ENCODE data around the gene CARD19. TPM values are rescaled to one million over a fixed set of nuclear protein-coding genes. Genes with fewer than 3 reads are reported as not detected.

Gene CARD19
- total and polyA plus RNA-seq, 2 experiments from 2014 or later = 36.8 to 48.3 TPM

DNA sequence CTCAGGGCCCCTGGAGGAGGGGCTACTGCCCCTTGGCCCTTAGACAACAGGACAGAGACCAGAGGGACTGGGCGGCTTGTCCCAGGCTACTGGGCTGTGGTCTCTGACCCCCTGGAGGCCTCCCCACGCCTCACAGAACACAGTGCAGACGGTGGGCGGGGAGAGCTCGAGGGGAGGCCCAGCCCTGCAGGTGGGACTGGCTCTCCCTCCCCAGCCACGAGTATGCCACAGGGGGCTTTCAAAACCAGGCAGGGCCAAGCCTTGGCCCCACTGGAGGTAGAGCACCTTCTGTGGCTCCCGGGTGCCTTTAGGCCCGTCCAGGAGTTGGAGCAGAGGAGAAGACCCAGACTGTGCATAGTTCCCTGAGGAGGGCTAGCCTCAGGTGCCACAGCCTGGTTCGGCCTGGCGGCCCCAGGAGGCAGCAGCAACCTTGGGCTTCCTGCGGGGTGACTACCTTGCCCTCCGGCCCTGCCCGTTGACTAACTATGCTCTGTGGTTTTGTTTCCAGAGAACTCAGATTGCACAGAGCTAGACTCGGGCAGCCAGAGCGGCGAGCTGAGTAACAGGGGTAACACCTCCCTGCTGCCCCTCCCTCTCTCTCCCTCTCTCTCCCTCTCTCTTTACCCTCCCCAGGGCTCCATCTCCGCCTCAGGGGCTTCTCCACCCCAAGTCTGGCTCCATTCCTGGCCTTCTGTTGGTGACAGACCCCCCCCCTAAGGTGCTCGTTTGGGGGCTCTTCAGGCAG lies 15.5 kb downstream of the CARD19 start (continued):
- no peak for TF ChIP-seq STAT1 (IDR thresholded peaks at IDR 0.05; ENCODE audit: unreplicated experiment)
- TF ChIP-seq ZNF331 (CRISPR knock-in tag; IDR thresholded peaks at IDR 0.05; ENCODE audit: low read depth) = no peak
- TF ChIP-seq ZNF114 (CRISPR knock-in tag; IDR thresholded peaks at IDR 0.05) = no peak
- TF ChIP-seq CREB1 (CRISPR knock-in tag; IDR thresholded peaks at IDR 0.05; ENCODE audit: low read depth) = no peak

DNA sequence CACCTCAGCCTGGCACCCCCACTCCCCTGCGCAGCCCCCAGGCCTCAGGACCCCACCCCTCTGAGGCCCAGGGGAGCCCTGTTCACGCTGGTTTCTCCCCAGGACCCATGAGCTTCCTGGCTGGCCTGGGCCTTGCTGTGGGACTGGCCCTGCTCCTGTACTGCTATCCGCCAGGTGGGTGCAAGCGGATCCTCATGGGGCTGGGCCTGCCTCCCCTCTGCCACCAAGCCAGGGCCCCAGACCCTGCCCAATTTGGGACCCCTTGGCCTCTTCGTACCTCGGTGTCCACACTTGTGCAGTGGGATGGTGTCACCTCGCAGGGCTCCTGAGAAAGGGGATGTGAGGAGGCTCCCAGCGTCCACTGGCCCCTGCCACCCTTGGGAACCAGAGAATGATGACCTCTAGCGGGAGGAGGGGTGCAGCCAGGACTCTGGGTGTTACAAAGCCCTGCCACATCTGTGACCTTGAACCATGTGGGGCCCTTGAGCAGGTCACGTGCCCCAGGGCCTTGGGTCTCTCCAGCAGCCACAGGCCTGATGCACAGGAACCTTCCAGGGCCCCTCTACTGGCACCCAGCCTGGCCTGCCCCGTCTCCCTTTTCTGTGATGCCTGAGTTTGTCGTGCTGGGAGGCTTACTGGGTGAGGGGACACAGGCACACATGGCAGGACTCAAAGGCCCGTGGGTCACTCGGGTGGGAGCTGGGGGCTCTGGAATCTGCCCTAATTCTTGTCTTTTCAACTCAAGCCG lies 16.3 kb downstream of the CARD19 start:
- no peak overlapping the region for H3K27ac Mint-ChIP-seq
- peaks cover 6% of the 10 kb centered on the region for H3K27me3 Mint-ChIP-seq (ENCODE audit: insufficient read depth, low read depth, poor library complexity)
- Histone ChIP-seq H3F3A (replicated peaks; ENCODE audit: low read depth) (no peaks in the 10 kb centered on the region), H3K27ac (ENCODE audit: low read depth) (no peak overlapping the region), H3K9me2 (ENCODE audit: insufficient read depth) (no peaks in the 10 kb centered on the region), H2AFZ (no peak overlapping the region), H3K36me3 (ENCODE audit: insufficient read depth) (no peaks in the 10 kb centered on the region), H3K4me2 (no peak overlapping the region), H3K4me3 (no peak overlapping the region), H3K79me2 (replicated peaks; ENCODE audit: insufficient read depth) (no peaks in the 10 kb centered on the region), H3K4me1 (ENCODE audit: insufficient read depth) (peaks cover 10% of the 10 kb centered on the region), H3K27me3 (ENCODE audit: insufficient read depth) (no peaks in the 10 kb centered on the region), H4K20me1 (replicated peaks; ENCODE audit: insufficient read depth) (peaks cover 4% of the 10 kb centered on the region; the same call in 1 of the 2 replicates)
- no peak for TF ChIP-seq EZH2phosphoT487 (IDR thresholded peaks at IDR 0.05; ENCODE audit: unreplicated experiment)
- ATAC-seq = no peak
- no peak for DNase-seq (ENCODE audit: low spot score)
- H3K36me3 Mint-ChIP-seq (ENCODE audit: low read depth) = peaks cover 4% of the 10 kb centered on the region; the same call in 1 of the 3 replicates
- H3K4me1 Mint-ChIP-seq = peaks cover 16% of the 10 kb centered on the region
- H3K9me3 Mint-ChIP-seq = no peaks in the 10 kb centered on the region
- H3K4me3 Mint-ChIP-seq = no peak overlapping the region

DNA sequence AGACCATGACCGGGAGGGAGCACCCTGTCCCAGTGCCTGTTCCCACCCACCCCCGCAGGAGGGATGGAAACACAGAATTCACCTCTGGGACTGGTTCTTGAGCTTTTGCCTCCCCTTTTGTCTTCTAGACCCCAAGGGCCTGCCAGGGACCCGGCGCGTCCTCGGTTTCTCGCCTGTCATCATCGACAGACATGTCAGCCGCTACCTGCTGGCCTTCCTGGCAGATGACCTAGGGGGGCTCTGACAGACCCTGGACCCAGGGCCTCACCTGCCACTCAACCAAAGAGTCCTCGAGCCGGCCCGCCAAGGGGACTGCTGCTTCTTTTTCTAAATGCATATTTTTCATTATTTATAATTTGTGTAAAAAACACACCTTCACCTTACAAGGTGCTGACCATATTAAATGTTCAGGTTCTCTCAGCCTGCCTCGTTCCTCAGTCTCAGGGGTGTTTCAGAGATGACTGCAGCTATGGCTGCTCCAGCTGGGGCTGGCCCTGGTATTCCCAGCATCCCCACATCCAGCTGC lies 16.9 kb downstream of the CARD19 start:
- H3K27me3 Mint-ChIP-seq (ENCODE audit: insufficient read depth, low read depth, poor library complexity) = peaks cover 6% of the 10 kb centered on the region
- no peak overlapping the region for H3K27ac Mint-ChIP-seq
- peaks cover 4% of the 10 kb centered on the region; the same call in 1 of the 3 replicates for H3K36me3 Mint-ChIP-seq (ENCODE audit: low read depth)
- peaks cover under 1% of the 10 kb centered on the region; the same call in 1 of the 2 replicates for H4K20me1 ChIP-seq (replicated peaks; ENCODE audit: insufficient read depth)
- no peak overlapping the region for H3K4me2 ChIP-seq
- ATAC-seq = no peak
- no peak overlapping the region for H2AFZ ChIP-seq
- H3F3A ChIP-seq (replicated peaks; ENCODE audit: low read depth) = no peaks in the 10 kb centered on the region
- H3K27me3 ChIP-seq (ENCODE audit: insufficient read depth) = no peaks in the 10 kb centered on the region
- H3K9me2 ChIP-seq (ENCODE audit: insufficient read depth) = no peaks in the 10 kb centered on the region
- H3K4me3 ChIP-seq = no peak overlapping the region
- no peak overlapping the region for H3K4me3 Mint-ChIP-seq
- H3K27ac ChIP-seq (ENCODE audit: low read depth) = no peak overlapping the region
- peaks cover 10% of the 10 kb centered on the region for H3K4me1 ChIP-seq (ENCODE audit: insufficient read depth)
- no peaks in the 10 kb centered on the region for H3K9me3 Mint-ChIP-seq
- no peaks in the 10 kb centered on the region for H3K79me2 ChIP-seq (replicated peaks; ENCODE audit: insufficient read depth)
- no peak for DNase-seq (ENCODE audit: low spot score)
- H3K4me1 Mint-ChIP-seq = peaks cover 16% of the 10 kb centered on the region
- no peaks in the 10 kb centered on the region for H3K36me3 ChIP-seq (ENCODE audit: insufficient read depth)
- TF ChIP-seq, protein P1, sequence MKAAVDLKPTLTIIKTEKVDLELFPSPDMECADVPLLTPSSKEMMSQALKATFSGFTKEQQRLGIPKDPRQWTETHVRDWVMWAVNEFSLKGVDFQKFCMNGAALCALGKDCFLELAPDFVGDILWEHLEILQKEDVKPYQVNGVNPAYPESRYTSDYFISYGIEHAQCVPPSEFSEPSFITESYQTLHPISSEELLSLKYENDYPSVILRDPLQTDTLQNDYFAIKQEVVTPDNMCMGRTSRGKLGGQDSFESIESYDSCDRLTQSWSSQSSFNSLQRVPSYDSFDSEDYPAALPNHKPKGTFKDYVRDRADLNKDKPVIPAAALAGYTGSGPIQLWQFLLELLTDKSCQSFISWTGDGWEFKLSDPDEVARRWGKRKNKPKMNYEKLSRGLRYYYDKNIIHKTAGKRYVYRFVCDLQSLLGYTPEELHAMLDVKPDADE (IDR thresholded peaks at IDR 0.05) = no peak
- TF ChIP-seq, protein P2, sequence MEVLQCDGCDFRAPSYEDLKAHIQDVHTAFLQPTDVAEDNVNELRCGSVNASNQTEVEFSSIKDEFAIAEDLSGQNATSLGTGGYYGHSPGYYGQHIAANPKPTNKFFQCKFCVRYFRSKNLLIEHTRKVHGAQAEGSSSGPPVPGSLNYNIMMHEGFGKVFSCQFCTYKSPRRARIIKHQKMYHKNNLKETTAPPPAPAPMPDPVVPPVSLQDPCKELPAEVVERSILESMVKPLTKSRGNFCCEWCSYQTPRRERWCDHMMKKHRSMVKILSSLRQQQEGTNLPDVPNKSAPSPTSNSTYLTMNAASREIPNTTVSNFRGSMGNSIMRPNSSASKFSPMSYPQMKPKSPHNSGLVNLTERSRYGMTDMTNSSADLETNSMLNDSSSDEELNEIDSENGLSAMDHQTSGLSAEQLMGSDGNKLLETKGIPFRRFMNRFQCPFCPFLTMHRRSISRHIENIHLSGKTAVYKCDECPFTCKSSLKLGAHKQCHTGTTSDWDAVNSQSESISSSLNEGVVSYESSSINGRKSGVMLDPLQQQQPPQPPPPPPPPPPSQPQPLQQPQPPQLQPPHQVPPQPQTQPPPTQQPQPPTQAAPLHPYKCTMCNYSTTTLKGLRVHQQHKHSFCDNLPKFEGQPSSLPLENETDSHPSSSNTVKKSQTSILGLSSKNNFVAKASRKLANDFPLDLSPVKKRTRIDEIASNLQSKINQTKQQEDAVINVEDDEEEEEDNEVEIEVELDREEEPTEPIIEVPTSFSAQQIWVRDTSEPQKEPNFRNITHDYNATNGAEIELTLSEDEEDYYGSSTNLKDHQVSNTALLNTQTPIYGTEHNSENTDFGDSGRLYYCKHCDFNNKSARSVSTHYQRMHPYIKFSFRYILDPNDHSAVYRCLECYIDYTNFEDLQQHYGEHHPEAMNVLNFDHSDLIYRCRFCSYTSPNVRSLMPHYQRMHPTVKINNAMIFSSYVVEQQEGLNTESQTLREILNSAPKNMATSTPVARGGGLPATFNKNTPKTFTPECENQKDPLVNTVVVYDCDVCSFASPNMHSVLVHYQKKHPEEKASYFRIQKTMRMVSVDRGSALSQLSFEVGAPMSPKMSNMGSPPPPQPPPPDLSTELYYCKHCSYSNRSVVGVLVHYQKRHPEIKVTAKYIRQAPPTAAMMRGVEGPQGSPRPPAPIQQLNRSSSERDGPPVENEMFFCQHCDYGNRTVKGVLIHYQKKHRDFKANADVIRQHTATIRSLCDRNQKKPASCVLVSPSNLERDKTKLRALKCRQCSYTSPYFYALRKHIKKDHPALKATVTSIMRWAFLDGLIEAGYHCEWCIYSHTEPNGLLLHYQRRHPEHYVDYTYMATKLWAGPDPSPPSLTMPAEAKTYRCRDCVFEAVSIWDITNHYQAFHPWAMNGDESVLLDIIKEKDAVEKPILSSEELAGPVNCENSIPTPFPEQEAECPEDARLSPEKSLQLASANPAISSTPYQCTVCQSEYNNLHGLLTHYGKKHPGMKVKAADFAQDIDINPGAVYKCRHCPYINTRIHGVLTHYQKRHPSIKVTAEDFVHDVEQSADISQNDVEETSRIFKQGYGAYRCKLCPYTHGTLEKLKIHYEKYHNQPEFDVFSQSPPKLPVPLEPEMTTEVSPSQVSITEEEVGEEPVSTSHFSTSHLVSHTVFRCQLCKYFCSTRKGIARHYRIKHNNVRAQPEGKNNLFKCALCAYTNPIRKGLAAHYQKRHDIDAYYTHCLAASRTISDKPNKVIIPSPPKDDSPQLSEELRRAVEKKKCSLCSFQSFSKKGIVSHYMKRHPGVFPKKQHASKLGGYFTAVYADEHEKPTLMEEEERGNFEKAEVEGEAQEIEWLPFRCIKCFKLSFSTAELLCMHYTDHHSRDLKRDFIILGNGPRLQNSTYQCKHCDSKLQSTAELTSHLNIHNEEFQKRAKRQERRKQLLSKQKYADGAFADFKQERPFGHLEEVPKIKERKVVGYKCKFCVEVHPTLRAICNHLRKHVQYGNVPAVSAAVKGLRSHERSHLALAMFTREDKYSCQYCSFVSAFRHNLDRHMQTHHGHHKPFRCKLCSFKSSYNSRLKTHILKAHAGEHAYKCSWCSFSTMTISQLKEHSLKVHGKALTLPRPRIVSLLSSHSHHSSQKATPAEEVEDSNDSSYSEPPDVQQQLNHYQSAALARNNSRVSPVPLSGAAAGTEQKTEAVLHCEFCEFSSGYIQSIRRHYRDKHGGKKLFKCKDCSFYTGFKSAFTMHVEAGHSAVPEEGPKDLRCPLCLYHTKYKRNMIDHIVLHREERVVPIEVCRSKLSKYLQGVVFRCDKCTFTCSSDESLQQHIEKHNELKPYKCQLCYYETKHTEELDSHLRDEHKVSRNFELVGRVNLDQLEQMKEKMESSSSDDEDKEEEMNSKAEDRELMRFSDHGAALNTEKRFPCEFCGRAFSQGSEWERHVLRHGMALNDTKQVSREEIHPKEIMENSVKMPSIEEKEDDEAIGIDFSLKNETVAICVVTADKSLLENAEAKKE (CRISPR knock-in tag; IDR thresholded peaks at IDR 0.05) = no peak
- TF ChIP-seq, protein P3, sequence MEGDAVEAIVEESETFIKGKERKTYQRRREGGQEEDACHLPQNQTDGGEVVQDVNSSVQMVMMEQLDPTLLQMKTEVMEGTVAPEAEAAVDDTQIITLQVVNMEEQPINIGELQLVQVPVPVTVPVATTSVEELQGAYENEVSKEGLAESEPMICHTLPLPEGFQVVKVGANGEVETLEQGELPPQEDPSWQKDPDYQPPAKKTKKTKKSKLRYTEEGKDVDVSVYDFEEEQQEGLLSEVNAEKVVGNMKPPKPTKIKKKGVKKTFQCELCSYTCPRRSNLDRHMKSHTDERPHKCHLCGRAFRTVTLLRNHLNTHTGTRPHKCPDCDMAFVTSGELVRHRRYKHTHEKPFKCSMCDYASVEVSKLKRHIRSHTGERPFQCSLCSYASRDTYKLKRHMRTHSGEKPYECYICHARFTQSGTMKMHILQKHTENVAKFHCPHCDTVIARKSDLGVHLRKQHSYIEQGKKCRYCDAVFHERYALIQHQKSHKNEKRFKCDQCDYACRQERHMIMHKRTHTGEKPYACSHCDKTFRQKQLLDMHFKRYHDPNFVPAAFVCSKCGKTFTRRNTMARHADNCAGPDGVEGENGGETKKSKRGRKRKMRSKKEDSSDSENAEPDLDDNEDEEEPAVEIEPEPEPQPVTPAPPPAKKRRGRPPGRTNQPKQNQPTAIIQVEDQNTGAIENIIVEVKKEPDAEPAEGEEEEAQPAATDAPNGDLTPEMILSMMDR (conservative IDR thresholded peaks at IDR 0.05; ENCODE audit: low read depth in 2 of 2) = no peak
